SK-N-MC (cell line): Measurements from ENCODE around the gene RAB4B.

Experiments used
- EZH2 ChIP-seq: fragments of 200-600 bp; sonication (generic); IDR thresholded peaks from one replicate; pipeline ENCODE4 v1.6.1; 2017; ENCODE audit warnings: antibody characterized with exemption
- POLR2AphosphoS5 ChIP-seq: IDR thresholded peaks from 2 replicates; pipeline ENCODE4 v1.6.1; 2012; ENCODE audit warnings: mild to moderate bottlenecking, low read depth, low read length, borderline replicate concordance

DNA sequence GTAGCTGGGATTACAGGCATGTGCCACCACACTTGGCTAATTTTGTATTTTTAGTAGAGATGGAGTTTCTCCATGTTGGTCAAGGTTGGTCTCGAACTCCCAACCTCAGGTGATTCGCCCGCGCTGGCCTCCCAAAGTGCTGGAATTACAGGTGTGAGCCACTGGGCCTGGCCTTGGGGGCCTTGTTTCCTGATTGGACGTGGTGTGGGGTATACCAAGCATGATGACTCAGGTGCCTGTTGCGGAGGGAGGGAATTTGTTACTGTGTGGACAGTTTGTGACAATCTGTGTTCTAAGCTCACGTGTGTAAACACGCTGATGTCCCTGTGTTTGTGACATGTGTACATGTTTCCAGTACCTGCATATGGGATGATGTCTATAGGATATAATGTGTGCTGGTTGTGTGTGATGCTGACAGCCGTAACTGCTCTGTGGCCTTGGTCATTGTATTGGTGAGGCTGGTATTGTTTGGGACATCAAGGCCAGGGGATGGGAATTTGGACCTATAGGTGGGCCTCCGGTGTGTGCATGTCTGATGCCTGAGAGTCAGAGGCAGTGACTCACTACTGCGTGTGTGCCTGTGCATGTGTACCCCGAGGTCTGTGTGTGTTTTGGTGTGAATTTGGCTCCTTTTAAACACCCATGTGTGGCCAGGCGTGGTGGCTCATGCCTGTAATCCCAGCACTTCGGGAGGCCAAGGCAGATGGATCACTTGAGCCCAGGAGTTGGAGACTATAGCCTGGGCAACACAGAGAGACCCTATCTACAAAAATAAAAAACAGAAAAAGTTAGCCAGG lies 19.3 kb downstream of the RAB4B start:
- TF ChIP-seq POLR2AphosphoS5: no peak
- TF ChIP-seq EZH2: no peak
